Measurements from ENCODE around the gene FBXL13. TPM values are rescaled to one million over a fixed set of nuclear protein-coding genes. Genes with fewer than 3 reads are reported as not detected.

Gene FBXL13
- total RNA-seq, 1 donor from 2014 or later, result 3.0 TPM

DNA sequence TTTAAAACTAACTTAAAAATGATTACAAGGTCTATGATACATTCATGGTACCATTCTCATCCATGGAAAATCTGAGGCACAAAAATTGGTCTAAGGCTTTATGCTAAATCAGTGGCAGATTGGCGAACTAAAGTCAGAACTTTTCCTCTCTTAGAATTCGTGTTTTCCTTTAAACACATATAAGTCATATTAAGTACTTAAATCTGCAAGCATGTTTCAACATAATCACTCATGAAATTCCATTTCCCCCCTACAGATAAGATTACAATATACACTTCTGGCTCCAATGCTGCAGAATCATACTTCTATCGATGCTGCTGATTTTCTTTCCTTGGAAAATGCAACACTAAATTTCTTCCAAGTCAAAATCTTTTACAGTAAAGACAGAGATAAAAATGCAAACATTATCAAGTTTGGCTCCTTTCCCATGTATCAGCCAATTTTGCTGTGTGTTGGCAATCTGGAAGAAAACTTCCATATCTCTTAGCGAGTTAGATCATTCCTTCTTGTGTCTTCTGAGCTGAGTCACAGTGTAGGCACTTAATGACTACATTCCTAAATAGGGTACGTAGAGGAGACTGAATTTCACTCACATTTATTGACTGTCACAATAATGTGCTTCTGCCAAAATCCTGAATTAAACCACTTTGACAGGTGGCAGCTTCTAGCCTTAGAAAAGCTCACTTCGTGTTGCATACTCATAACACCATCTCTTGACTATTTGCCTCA lies 238.2 kb downstream of the FBXL13 start:
- Histone ChIP-seq H3K9me3 (no peaks in the 10 kb centered on the region), H3K36me3 (no peaks in the 10 kb centered on the region), H3K4me3 (no peak overlapping the region), H3K4me1 (no peaks in the 10 kb centered on the region), H3K27ac (no peak overlapping the region), H3K27me3 (no peaks in the 10 kb centered on the region)
- intact Hi-C loops (cut with DNase I), result no loop called here
- DNase-seq (no peak), ATAC-seq (no peak)
- TF ChIP-seq, protein P1, sequence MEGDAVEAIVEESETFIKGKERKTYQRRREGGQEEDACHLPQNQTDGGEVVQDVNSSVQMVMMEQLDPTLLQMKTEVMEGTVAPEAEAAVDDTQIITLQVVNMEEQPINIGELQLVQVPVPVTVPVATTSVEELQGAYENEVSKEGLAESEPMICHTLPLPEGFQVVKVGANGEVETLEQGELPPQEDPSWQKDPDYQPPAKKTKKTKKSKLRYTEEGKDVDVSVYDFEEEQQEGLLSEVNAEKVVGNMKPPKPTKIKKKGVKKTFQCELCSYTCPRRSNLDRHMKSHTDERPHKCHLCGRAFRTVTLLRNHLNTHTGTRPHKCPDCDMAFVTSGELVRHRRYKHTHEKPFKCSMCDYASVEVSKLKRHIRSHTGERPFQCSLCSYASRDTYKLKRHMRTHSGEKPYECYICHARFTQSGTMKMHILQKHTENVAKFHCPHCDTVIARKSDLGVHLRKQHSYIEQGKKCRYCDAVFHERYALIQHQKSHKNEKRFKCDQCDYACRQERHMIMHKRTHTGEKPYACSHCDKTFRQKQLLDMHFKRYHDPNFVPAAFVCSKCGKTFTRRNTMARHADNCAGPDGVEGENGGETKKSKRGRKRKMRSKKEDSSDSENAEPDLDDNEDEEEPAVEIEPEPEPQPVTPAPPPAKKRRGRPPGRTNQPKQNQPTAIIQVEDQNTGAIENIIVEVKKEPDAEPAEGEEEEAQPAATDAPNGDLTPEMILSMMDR (IDR thresholded peaks at IDR 0.05), result no peak

DNA sequence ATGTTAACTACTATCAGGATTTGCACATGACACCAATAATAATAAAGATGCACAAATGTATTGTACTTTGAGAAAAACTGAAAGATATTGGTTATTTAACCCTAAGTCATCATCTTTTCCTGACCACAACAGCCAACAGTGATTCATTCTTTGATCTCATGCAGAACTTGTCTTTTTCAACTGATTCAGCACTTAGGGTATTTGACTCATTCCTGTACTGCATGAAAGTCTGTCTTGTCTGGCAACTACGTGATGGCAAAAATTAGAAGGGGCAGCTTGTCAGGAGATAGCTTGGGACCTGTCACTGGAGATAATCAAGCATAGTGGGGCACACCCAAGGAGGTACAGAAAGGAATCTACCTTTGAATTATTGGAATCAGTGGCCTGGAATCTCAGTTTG lies 239.6 kb downstream of the FBXL13 start:
- no peak for DNase-seq
- Histone ChIP-seq H3K9me3 (no peaks in the 10 kb centered on the region), H3K36me3 (no peaks in the 10 kb centered on the region), H3K27ac (no peak overlapping the region), H3K27me3 (no peaks in the 10 kb centered on the region), H3K4me1 (no peaks in the 10 kb centered on the region), H3K4me3 (no peak overlapping the region)
- no peak for ATAC-seq
- TF ChIP-seq, protein P1 (IDR thresholded peaks at IDR 0.05), result no peak
- intact Hi-C loops (cut with DNase I), result no loop called here

DNA sequence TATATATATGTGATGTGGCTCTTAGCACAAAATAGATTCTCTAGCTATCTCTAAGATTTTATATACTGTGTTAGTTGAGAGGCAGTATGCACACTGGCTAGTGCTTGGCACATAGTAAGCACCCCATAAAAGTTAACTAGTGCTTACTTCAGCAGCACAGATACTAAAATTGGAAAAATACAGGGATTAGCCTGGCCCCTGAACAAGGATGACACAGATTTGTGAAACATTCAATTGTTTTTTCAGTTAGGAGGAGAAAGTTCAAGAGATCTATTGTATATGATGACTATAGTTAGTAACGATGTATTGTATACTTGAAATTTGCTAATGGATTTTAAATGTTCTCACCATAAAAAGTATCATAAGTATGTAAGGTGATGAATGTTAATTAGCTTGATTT lies 240.1 kb downstream of the FBXL13 start:
- H3K36me3 ChIP-seq, result peaks cover 2% of the 10 kb centered on the region
- no peaks in the 10 kb centered on the region for H3K4me1 ChIP-seq
- ATAC-seq (no peak), DNase-seq (no peak)
- H3K27ac ChIP-seq, result no peak overlapping the region
- TF ChIP-seq, protein P1 (IDR thresholded peaks at IDR 0.05), result no peak
- intact Hi-C loops (cut with DNase I), result no loop called here
- no peak overlapping the region for H3K4me3 ChIP-seq
- no peaks in the 10 kb centered on the region for H3K27me3 ChIP-seq
- no peaks in the 10 kb centered on the region for H3K9me3 ChIP-seq

DNA sequence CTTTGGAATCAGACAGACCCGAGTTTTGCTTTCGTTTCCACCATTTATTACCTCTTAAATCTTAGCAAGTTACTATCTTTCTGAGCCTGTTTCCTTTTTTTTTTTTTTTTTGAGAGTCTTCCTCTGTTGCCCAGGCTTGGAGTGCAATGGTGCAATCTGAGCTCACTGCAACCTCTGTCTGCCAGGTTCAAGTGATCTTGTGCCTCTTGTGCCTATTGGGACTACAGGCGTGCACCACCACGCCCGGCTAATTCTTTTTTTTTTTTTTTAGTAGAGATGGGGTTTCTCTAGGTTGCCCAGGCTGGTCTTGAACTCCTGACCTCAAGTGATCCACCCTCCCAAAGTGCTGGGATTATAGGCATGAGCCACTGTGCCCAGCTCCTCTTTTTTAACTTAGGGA lies 241.3 kb downstream of the FBXL13 start:
- no peak overlapping the region for H3K4me3 ChIP-seq
- H3K9me3 ChIP-seq, result no peaks in the 10 kb centered on the region
- peaks cover 10% of the 10 kb centered on the region for H3K36me3 ChIP-seq
- intact Hi-C loops (cut with DNase I), result no loop called here
- TF ChIP-seq, protein P1 (IDR thresholded peaks at IDR 0.05), result no peak
- H3K27ac ChIP-seq, result no peak overlapping the region
- no peak for ATAC-seq
- no peak for DNase-seq
- no peaks in the 10 kb centered on the region for H3K27me3 ChIP-seq
- no peaks in the 10 kb centered on the region for H3K4me1 ChIP-seq

DNA sequence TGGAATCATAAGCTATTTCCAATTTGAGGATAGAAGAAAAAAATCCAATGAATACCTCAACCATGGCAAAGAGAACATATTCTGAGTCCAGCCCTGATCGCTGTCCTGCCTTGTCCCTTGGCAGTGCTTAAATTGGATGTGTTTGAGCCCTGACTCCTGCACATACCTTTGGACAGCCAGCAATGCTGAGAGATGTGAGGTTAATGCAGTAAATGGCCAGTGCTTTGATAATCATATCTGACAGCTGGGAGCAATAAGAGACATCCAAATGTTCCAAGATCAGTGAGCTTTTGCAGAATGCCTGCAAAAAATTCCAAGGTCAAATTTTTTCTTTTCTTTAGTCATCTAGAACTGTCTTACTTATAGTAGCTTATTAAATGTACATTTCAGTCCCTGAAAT lies 241.9 kb downstream of the FBXL13 start:
- H3K27me3 ChIP-seq, result no peaks in the 10 kb centered on the region
- intact Hi-C loops (cut with DNase I), result no loop called here
- DNase-seq (no peak), ATAC-seq (no peak)
- no peak overlapping the region for H3K27ac ChIP-seq
- TF ChIP-seq, protein P1 (IDR thresholded peaks at IDR 0.05), result no peak
- no peaks in the 10 kb centered on the region for H3K9me3 ChIP-seq
- H3K36me3 ChIP-seq, result peaks cover 10% of the 10 kb centered on the region
- no peak overlapping the region for H3K4me3 ChIP-seq
- no peaks in the 10 kb centered on the region for H3K4me1 ChIP-seq

DNA sequence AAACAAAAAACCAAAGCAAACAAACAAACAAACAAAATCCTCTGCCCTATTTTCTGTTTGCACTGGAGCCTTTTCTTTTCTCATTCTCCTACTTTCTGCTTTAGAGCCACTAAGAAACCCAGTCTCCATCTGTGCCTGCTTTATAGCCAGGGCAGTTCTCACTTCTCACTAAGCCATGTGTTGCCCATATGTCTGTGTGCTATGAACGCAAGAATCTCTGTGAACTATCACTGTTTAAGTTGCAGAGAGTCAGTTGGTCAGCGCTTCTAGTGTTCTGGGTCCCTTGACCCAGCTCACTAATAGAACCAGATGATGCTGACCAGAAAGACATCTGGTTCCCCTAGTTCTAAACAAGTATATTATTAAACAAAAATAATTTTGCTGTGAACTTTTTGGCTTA lies 244.4 kb downstream of the FBXL13 start:
- TF ChIP-seq, protein P1 (IDR thresholded peaks at IDR 0.05), result no peak
- H3K36me3 ChIP-seq, result peaks cover 10% of the 10 kb centered on the region
- no peaks in the 10 kb centered on the region for H3K27me3 ChIP-seq
- no peak overlapping the region for H3K4me3 ChIP-seq
- H3K9me3 ChIP-seq, result no peaks in the 10 kb centered on the region
- no peak for ATAC-seq
- no peak overlapping the region for H3K27ac ChIP-seq
- intact Hi-C loops (cut with DNase I), result no loop called here
- no peak for DNase-seq
- no peaks in the 10 kb centered on the region for H3K4me1 ChIP-seq
